Adipose tissue (tissue), 3 donors: ENCODE results near the gene ISY1. TPM values are rescaled to one million over a fixed set of nuclear protein-coding genes. Genes with fewer than 3 reads are reported as not detected.
"Not testable (repeated sequence)": the region's sequence is repeated elsewhere in the genome, so short reads cannot be mapped to it uniquely, and the experiment has no call there.

Experiments
- H3K27ac ChIP-seq: one replicate; pipeline ENCODE4 v1.5.1; 2013; ENCODE audit warnings: low read depth, low read length
- WGBS, 3 donors: extraction: QIAGEN DNeasy Blood & Tissue Kit; methylation state at CpG; one replicate each; pipeline ENCODE4 v1.1.7; 2013; 5-methylcytosine and 5-hydroxymethylcytosine counted together
- polyA plus RNA-seq, 3 donors: library from polyadenylated mRNA; stranded (reverse); fragments of 200-250 nt; gene quantifications; one replicate each; pipeline ENCODE4 v1.2.3, GENCODE V29; 2013
- donor health status: healthy with polysubstance abuse.
- donor health status: Bipolar disorder and iron deficiency.
- donor health status: healthy.

Gene ISY1
- polyA plus RNA-seq, 3 donors, result 14.7 to 30.9 (median 23.5) TPM

DNA sequence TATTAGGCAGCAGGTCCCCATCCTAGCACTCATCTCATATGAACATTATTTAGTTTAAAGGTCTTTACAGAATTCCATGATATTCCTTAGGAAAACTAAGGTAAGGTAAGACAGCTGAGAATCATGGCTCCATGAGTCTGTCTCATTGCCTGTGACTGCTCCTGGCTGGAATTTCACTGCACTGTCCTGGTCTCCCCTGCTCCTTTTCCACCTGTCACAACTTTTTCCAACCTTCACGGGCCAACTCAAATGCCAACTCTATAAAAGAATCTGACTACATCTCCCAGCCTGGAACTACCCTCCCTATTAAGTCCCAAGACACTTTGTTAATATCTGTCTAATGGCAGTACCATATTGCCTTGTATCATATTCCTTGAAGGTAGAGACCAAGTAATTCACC, 15.2 kb upstream of the ISY1 start:
- 32 to 85% (median 61%) methylated on average over 1 of the region's 1 CpG for WGBS, 3 donors
- no peak overlapping the region for H3K27ac ChIP-seq

- no peak overlapping the region for H3K27ac ChIP-seq
- 20 to 57% (median 46%) methylated on average over 4 of the region's 4 CpGs for WGBS, 3 donors
Measured at GRCh38 chr3:129173725-129174124, 12.9 kb upstream of the ISY1 start.

DNA sequence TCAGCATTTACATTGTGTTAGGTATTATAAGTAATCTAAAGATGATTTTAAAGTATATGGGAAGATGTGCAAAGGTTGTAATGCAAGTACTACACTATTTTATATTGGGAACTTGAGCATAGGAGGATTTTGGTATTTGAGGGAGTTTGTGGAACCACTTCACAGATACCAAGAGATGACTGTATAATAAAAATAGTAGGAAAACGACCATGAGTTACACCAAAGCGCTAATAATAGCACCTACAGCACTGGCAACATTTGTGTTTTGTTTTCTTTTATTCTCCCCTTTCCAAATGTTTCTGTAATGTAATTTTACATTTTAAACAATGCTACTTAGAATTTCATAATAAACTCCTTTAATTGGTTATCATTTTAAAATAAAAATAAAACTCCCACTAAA, 12.3 kb upstream of the ISY1 start:
- 52 to 58% (median 53%) methylated on average over 2 of the region's 2 CpGs for WGBS, 3 donors
- H3K27ac ChIP-seq, result no peak overlapping the region

DNA sequence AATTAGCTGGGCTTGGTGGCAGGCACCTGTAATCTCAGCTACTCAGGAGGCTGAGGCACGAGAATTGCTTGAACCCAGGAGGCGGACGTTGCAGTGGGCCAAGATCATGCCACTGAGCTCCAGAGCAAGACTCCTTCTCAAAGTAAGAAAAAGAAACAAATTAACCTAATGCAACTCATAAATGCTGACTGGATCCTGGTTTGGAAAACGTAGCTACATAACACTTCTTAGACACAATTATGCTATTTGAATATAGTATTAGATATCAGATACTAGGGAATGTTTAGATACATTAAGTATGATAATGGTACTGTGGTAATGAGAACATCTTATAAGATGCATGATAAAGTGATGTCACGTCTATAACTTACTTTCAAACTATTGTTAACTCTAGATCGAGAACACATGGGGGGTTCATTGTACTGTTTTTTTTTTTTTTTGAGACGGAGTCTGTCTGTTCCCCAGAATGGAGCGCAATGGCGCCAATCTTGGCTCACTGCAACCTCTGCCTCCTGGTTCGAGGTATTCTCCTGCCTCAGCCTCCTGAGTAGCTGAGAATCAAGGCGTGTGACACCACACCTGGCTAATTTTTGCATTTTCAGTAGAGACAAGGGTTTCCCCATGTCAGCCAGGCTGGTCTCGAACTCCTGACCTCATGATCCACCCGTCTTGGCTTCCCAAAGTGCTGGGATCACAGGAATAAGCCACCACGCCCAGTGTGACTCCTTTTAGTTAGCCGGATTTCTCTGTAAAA, 5.9 kb upstream of the ISY1 start:
- no peak overlapping the region for H3K27ac ChIP-seq
- 82 to 87% (median 87%) methylated on average over 15 of the region's 15 CpGs for WGBS, 3 donors

- H3K27ac ChIP-seq, result not testable (repeated sequence)
- 93 to 98% (median 95%) methylated on average over 8 of the region's 8 CpGs for WGBS, 3 donors
Measured at GRCh38 chr3:129165594-129165993, 4.7 kb upstream of the ISY1 start.

DNA sequence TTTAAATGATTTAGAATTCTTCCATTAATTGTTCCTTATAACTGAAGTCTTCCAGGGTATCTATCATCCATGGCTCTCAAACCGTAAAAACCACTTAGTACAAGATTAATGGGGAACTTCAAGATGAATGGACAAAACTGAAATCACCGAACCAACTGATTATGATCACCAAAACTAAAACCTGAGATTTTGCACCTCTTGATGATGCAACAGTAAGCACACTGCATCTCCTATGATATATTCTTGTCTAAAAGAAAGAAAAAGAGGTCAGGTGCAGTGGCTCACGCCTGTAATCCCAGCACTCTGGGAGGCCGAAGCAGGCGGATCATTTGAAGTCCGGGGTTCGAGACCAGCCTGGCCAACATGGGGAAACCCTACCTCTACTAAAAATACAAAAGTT, 3.6 kb upstream of the ISY1 start:
- H3K27ac ChIP-seq, result no peak overlapping the region

DNA sequence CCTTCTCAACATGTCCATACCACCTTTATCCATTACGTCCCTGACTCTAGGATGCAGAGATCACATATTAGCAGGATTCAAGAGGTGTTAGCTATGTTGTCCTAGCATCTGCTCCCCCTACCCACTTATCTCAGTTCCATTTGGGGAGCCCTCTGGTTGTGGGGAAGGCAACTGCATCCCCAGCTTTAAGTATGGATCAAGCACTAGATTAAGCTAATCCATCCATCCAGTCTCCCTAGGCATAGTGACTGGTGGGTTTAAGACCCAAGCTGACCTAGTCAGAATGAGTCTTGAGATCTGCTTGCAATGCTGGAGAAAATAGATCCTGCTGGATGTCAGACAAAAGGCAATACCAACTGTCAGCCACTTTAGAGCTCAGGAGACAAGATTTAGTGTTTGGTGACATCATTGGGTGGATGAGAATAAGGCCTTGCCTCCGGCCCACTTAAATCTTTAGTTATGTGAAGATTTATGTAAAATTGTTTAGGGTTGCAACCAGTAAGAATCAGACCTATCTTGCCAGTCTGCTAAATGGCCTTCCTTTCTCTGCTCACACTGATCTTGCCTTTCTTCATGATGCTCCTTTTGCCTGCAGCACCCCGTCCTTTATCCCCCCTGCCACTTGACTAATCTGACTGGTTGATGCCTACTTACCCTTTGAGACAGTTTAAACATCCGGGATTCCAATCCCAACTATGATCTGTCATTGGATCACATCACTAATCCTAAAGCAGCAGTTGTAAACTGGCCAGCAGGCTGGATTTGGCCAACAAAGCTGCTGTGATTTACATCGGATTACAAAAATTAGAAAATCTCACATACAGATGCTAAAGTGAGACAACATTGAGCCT, 2.1 kb upstream of the ISY1 start:
- WGBS, 3 donors, result 65 to 73% (median 70%) methylated on average over 5 of the region's 5 CpGs
- no peak overlapping the region for H3K27ac ChIP-seq

More for the DNA sequence above, 3.6 kb upstream of the ISY1 start:
- WGBS, 3 donors, result 84 to 92% (median 87%) methylated on average over 7 of the region's 7 CpGs

DNA sequence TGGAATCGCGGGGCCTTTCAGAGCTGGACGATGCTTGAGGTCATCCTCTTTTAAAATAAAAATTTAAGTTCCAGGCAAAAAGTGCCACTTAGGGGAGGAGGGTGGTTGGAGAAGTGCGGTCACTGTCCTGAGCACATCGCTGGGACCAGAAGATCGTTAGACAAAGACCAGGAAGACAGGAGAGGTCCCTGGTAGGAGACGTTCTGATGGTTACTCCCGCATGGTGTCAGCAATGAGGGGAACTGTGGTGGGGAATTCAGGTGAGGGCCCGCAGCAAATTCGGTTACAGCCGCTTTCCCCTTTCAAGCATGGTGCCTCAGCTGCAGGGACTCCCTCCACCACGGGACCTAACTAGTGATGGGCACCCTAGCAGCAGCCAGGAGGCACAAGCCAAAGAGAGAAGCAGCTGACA, 1.0 kb upstream of the ISY1 start:
- 1 to 2% (median 1%) methylated on average over 12 of the region's 12 CpGs for WGBS, 3 donors
- peak overlapping the region; percentile 89 for H3K27ac ChIP-seq

DNA sequence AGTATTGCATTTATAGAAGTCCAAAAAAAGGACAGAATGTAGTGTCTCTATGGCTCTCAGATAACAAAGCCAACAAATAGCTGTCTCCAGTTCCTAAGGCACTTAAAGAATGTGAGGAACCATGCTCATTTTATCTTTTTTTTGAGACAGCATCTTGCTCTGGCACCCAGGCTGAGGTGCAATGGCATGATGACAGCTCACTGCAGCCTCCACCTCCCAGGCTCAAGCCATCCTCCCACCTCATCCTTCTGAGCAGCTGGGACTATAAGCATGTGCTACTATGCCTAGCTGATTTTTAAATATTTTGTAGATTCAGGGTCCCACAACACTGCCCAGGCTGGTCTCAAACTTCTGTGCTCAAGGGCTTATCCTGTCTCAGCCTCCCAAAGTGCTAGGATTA, 16.1 kb downstream of the ISY1 start:
- H3K27ac ChIP-seq, result no peak overlapping the region

GRCh38 chr3:129141011-129141410, 19.9 kb downstream of the ISY1 start:
- 95 to 99% (median 97%) methylated on average over 5 of the region's 5 CpGs for WGBS, 3 donors
- H3K27ac ChIP-seq, result not testable (repeated sequence)

DNA sequence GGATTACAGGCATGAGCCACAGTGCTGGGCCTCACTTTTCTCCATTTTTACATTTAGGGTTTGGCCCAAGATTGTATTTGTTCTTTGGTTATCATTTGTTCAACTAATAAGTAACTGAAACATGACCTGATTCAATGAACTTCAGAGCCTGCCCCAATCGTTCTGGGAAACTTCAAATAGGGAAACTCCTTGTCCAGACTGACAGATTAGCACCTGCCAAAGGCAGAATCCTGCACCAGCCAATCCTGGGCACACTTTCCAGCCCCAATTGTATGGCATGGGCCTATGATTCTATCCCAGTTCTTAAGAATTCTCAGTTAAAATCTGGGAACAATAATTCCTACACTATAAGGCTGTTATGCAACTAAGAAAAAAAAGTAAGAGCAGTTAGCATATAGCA, 21.0 kb downstream of the ISY1 start:
- no peak overlapping the region for H3K27ac ChIP-seq
- 33 to 84% (median 63%) methylated on average over 1 of the region's 1 CpG for WGBS, 3 donors

DNA sequence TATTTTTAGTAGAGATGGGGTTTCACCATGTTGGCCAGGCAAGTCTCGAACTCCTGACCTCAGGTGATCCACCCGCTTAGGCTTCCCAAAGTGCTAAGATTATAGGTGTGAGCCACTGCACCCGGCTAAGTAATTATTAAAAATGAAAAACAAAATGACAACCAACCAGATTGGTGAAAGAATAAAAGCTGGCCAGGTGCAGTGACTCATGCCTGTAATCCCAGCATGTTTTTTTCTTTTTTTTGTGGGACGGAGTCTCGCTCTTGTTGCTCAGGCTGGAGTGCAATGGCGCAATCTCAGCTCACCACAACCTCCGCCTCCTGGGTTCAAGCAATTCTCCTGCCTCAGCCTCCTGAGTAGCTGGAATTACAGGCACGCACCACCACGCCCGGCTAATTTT, 24.6 kb downstream of the ISY1 start:
- not testable (repeated sequence) for H3K27ac ChIP-seq
- WGBS, 3 donors, result 89 to 98% (median 96%) methylated on average over 10 of the region's 10 CpGs

DNA sequence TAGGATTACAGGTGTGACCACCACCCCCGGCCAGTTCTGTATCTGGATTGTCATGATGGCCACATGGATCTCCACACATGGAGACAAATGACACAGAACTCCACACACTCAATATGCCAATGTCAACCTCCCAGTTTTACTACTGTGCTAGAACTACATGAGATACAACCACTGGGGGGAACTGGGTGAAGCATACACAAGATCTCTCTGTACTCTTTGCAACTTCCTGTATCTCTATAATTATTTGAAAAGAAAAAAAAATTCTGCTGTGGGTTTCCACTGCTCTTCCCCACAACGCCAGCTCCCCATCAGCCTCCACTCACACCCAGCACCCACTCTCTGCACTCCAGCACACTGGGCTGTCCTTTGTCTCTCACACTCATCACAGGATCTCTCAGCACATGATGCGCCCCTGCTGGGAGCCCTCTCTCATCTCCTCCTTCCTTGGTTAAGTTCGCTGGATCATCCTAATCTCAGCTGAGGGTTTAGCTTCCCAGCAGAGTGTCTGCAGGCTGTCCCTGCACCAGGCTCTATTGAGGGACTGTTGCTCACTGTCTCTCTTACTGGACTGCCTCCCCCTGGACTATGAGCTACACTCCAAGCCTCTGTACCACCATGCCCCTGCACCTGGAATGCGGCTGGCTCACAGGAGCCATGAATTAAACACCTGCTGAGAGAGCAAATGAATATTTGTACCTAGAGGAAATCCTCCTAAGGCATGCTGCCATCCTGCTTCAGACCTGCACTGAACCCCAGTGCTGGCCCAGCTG, 28.6 kb downstream of the ISY1 start:
- WGBS, 3 donors, result 86 to 91% (median 87%) methylated on average over 5 of the region's 5 CpGs

DNA sequence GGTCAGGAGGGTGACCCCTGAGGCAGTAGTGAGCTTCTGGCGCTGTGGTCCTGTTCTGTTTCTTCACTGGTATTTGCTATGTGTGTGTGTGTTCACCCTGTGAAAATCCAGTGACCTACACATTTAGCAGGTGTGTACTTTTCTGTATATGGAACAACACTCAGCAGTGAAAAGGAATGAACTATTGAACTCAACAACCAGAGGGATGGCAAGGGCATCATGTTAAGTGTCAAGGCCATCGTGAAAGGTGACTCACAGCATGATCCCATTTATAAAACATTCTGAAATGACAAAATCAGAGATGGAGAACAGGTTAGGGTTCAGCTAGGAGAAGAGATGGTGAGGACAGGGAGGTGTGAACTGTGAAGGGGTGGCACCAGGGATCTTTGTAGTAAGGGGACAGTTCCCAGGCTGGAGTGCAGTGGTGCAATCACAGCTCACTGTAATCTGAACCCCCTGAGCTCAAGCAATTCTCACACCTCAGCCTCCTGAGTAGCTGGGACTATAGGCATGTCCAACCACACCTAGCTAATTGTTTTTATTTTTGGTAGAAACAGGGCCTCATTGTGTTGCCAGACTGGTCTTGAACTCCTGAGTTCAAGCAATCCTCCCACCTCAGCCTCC, 29.3 kb downstream of the ISY1 start:
- WGBS, 3 donors, result 83 to 92% (median 85%) methylated on average over 2 of the region's 2 CpGs
- H3K27ac ChIP-seq, result no peak overlapping the region

More for the DNA sequence above, 28.6 kb downstream of the ISY1 start:
- no peak overlapping the region for H3K27ac ChIP-seq

DNA sequence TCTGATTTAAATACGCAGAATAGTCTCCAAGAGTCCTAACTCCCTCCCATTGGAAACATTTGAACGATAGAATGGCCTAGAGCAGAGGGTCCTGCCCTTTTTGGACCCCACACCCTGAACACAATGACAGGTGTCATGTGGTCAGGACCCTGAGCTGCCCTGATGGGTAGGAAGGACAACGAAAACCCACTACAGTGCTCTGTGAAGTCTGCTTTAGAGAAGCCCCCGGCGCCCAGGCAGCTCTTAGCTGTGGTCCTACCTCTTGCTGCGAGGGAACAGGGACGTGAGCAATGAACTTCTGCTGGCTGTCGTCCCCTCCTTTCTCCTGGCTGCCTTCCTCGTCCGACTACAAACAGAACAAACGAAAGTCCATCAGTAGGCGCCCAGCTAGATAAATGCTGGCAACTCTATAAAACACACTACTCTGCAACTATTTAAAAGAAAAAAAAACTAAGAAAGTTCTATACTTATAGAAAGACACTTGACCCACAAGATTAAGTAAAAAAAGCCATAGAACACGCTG, 30.5 kb downstream of the ISY1 start:
- 90 to 94% (median 91%) methylated on average over 13 of the region's 13 CpGs for WGBS, 3 donors
- H3K27ac ChIP-seq, result no peak overlapping the region

DNA sequence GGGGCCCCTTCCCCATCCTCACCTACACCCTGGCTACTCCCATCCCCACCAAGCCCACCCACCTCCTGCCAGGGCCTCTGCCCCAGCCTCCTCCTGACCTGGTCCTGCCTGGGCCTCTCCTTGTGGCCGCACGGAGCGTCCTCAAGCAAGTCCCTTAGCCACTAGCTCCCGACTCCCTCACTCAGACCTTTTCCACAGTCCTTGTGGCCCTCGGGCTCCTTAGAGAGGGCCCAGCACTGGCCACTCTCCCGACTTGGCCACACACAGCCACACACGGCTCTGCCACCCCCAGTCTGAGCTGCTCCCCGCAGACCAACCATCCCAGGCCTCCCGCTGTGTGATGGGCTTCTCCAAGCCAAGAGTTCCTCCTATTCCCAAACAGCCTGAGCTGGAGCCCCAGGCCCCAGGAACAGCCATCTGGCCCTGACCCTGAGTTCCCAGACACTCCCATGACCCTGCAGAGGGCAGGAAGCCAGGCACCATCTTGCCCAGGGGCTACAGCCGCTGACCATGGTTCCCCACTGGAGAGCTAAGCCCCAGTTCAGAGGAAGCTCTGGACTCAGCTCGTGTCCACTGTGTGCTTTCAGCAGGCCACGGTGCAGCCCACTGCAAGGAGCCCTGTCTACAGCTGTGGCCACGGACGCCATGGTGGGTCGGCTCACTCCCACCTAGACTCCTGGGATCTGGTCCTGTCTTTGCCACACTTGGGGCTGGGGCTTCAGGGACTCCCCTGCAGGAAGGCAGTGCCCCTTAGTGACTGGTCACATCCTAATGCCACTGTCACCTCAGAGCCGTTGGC, 32.3 kb downstream of the ISY1 start:
- 92 to 96% (median 93%) methylated on average over 15 to 16 of the region's 16 CpGs for WGBS, 3 donors
- H3K27ac ChIP-seq, result no peak overlapping the region

DNA sequence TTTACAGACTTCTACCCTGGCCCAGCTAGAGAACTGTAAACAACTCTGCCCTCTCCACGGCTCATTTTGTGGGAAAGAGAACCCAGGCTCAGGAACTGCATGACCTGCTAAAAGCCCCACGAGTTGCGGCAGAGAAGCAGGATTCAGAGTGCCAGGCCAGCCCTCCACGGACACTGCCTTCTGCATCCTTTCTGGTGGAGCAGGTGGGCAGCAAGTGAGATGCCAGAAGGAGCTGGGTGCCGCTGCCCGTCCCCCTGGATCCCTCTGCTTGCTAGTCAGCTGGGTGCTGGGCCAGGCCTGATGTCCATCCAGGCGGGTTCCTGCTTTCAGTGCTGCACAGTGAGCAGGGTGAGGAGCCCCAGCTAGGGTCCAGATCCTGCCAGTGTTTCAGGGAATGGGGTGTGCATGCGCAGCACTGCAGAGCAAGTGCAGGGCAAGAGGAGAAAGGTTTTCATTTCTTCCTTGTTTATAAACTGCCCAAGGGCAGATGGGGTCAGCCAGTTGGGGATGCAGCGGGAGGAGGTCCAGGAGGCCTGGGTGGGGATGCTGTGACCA, 34.1 kb downstream of the ISY1 start:
- no peak overlapping the region for H3K27ac ChIP-seq
- 79 to 89% (median 79%) methylated on average over 9 of the region's 9 CpGs for WGBS, 3 donors
